ENCODE measurements around the gene PRUNE2.

PRUNE2 gene

GRCh38 chr9:76677481-76678055, 228.3 kb downstream of the PRUNE2 start:
- H3K4me2 ChIP-seq (ENCODE audit: low read depth, low read length, poor library complexity, severe bottlenecking): no peak overlapping the region
- no peak overlapping the region for H3K9ac ChIP-seq (ENCODE audit: low read length)
- H3K27ac ChIP-seq (ENCODE audit: low read depth, low read length): no peak overlapping the region
- H3K9me3 ChIP-seq (ENCODE audit: insufficient read depth, low read length): no peaks in the 10 kb centered on the region
- no peaks in the 10 kb centered on the region for H3K9me2 ChIP-seq (replicated peaks; ENCODE audit: insufficient read depth, low read length)
- no peaks in the 10 kb centered on the region for H3K79me2 ChIP-seq (ENCODE audit: insufficient read depth, low read length)
- no peaks in the 10 kb centered on the region for H3K27me3 ChIP-seq (ENCODE audit: low read length)
- H3K36me3 ChIP-seq (ENCODE audit: low read length): no peaks in the 10 kb centered on the region
- TF ChIP-seq CTCF (IDR thresholded peaks at IDR 0.05; ENCODE audit: insufficient read depth, low read length, poor library complexity, severe bottlenecking) (no peak), EZH2phosphoT487 (conservative IDR thresholded peaks at IDR 0.05; ENCODE audit: low read length) (no peak)
- no peaks in the 10 kb centered on the region for H4K20me1 ChIP-seq (ENCODE audit: low read depth, low read length)
- H3K4me3 ChIP-seq (ENCODE audit: insufficient read depth, low read length, poor library complexity, severe bottlenecking): no peak overlapping the region
- no peak overlapping the region for H2AFZ ChIP-seq (ENCODE audit: low read depth, low read length, severe bottlenecking)
- no peaks in the 10 kb centered on the region for H3F3A ChIP-seq (ENCODE audit: insufficient read depth)

GRCh38 chr9:76676857-76677256, 229.1 kb downstream of the PRUNE2 start:
- Histone ChIP-seq H3K36me3 (ENCODE audit: low read length) (no peaks in the 10 kb centered on the region), H3K4me2 (ENCODE audit: low read depth, low read length, poor library complexity, severe bottlenecking) (no peak overlapping the region), H3K9ac (ENCODE audit: low read length) (no peak overlapping the region), H3K4me3 (ENCODE audit: insufficient read depth, low read length, poor library complexity, severe bottlenecking) (no peak overlapping the region), H3K9me2 (replicated peaks; ENCODE audit: insufficient read depth, low read length) (no peaks in the 10 kb centered on the region), H3K27me3 (ENCODE audit: low read length) (no peaks in the 10 kb centered on the region), H3F3A (ENCODE audit: insufficient read depth) (no peaks in the 10 kb centered on the region), H3K79me2 (ENCODE audit: insufficient read depth, low read length) (no peaks in the 10 kb centered on the region), H3K9me3 (ENCODE audit: insufficient read depth, low read length) (no peaks in the 10 kb centered on the region), H4K20me1 (ENCODE audit: low read depth, low read length) (no peaks in the 10 kb centered on the region), H2AFZ (ENCODE audit: low read depth, low read length, severe bottlenecking) (no peak overlapping the region), H3K27ac (ENCODE audit: low read depth, low read length) (no peak overlapping the region)
- no peak for TF ChIP-seq EZH2phosphoT487 (conservative IDR thresholded peaks at IDR 0.05; ENCODE audit: low read length)
- no peak for TF ChIP-seq CTCF (IDR thresholded peaks at IDR 0.05; ENCODE audit: insufficient read depth, low read length, poor library complexity, severe bottlenecking)

GRCh38 chr9:76667521-76667957, 238.4 kb downstream of the PRUNE2 start:
- no peak overlapping the region for H3K4me2 ChIP-seq (ENCODE audit: low read depth, low read length, poor library complexity, severe bottlenecking)
- no peak overlapping the region for H3K9ac ChIP-seq (ENCODE audit: low read length)
- no peaks in the 10 kb centered on the region for H3K9me3 ChIP-seq (ENCODE audit: insufficient read depth, low read length)
- H3K27ac ChIP-seq (ENCODE audit: low read depth, low read length): no peak overlapping the region
- no peaks in the 10 kb centered on the region for H3K79me2 ChIP-seq (ENCODE audit: insufficient read depth, low read length)
- H3K27me3 ChIP-seq (ENCODE audit: low read length): no peaks in the 10 kb centered on the region
- no peak overlapping the region for H2AFZ ChIP-seq (ENCODE audit: low read depth, low read length, severe bottlenecking)
- no peaks in the 10 kb centered on the region for H3F3A ChIP-seq (ENCODE audit: insufficient read depth)
- no peaks in the 10 kb centered on the region for H3K9me2 ChIP-seq (replicated peaks; ENCODE audit: insufficient read depth, low read length)
- H3K36me3 ChIP-seq (ENCODE audit: low read length): no peaks in the 10 kb centered on the region
- no peaks in the 10 kb centered on the region for H4K20me1 ChIP-seq (ENCODE audit: low read depth, low read length)
- TF ChIP-seq EZH2phosphoT487 (conservative IDR thresholded peaks at IDR 0.05; ENCODE audit: low read length): no peak
- TF ChIP-seq CTCF (IDR thresholded peaks at IDR 0.05; ENCODE audit: insufficient read depth, low read length, poor library complexity, severe bottlenecking): no peak
- H3K4me3 ChIP-seq (ENCODE audit: insufficient read depth, low read length, poor library complexity, severe bottlenecking): no peak overlapping the region
